Breast epithelium (tissue), 4 donors: ENCODE measurements around the gene RNF212B. TPM values are rescaled to one million over a fixed set of nuclear protein-coding genes. Genes with fewer than 3 reads are reported as not detected.
"Not testable (repeated sequence)": the region's sequence is repeated elsewhere in the genome, so short reads cannot be mapped to it uniquely, and the experiment has no call there.

Experiments
- DNase-seq, 2 donors: peaks; one replicate each; pipeline ENCODE4 v3.0.0-alpha.2; 2019; ENCODE audit warnings: low spot score in 2 of 2
- H3K27ac ChIP-seq, 2 donors: fragments of 200-600 bp; sonication (generic) in 1 of 2; one replicate each; pipeline ENCODE4 v1.5.1; 2016 to 2019; ENCODE audit warnings: mild to moderate bottlenecking in 1 of 2
- H3K27me3 ChIP-seq, 2 donors: fragments of 200-600 bp; sonication (generic) in 1 of 2; one replicate each; pipeline versions ENCODE4 v1.5.1 to v1.6.0; 2017 to 2019; ENCODE audit warnings: control low read depth in 1 of 2, mild to moderate bottlenecking in 1 of 2
- H3K36me3 ChIP-seq: fragments of 200-600 bp; one replicate; pipeline ENCODE4 v1.5.1; 2019
- H3K4me1 ChIP-seq, 2 donors: fragments of 200-600 bp; sonication (generic); one replicate each; pipeline ENCODE4 v1.5.1; 2016 to 2019; ENCODE audit warnings: control low read depth in 1 of 2
- H3K4me3 ChIP-seq, 3 donors: fragments of 200-600 bp; sonication (generic); 1 replicate in 2 of 3; 2 replicates in 1 of 3; pipeline ENCODE4 v1.5.1; 2016 to 2019; ENCODE audit warnings: mild to moderate bottlenecking in 3 of 3, moderate library complexity in 2 of 3
- H3K9me3 ChIP-seq, 2 donors: fragments of 200-600 bp; sonication (generic) in 1 of 2; one replicate each; pipeline ENCODE4 v1.5.1; 2016 to 2019; ENCODE audit warnings: control low read depth in 1 of 2
- CTCF ChIP-seq, 3 donors: fragments of 450-650 bp; IDR thresholded peaks; one replicate each; pipeline ENCODE4 v1.5.1; 2016 to 2017; ENCODE audit warnings: antibody characterized with exemption in 3 of 3, mild to moderate bottlenecking in 3 of 3, moderate library complexity in 3 of 3
- POLR2A ChIP-seq: fragments of 450-650 bp; IDR thresholded peaks from one replicate; pipeline ENCODE4 v1.6.1; 2016; ENCODE audit warnings: antibody characterized with exemption, mild to moderate bottlenecking, moderate library complexity
- POLR2AphosphoS5 ChIP-seq, 3 donors: sonication (generic); formaldehyde crosslinking; IDR thresholded peaks; one replicate each; pipeline ENCODE4 v1.6.1; 2017; ENCODE audit warnings: antibody characterized with exemption in 3 of 3
- intact Hi-C: fragments of 100-400 bp; cut with DNase I; formaldehyde crosslinking; loops from one replicate; pipeline ENCODE4 v1.15.1; 2023; ENCODE audit warnings: low total_unique reads
- total RNA-seq, 3 donors: library from RNA; depleted of rRNA; stranded (reverse); fragments of >200 nt; gene quantifications; one replicate each; pipeline ENCODE4 v1.1.0, GENCODE V29; 2016

Gene RNF212B
- total RNA-seq, 3 donors from 2014 or later, result not detected

GRCh38 chr14:23249824-23250223, 12.1 kb downstream of the RNF212B start:
- no peak for DNase-seq
- Histone ChIP-seq H3K4me3 (no peak overlapping the region), H3K27ac (no peak overlapping the region), H3K4me1 (no peaks in the 10 kb centered on the region), H3K27me3 (no peaks in the 10 kb centered on the region), H3K9me3 (no peaks in the 10 kb centered on the region), H3K36me3 (no peaks in the 10 kb centered on the region)
- intact Hi-C loops, result no loop called here
- TF ChIP-seq POLR2A (no peak), POLR2AphosphoS5 (IDR thresholded peaks at IDR 0.05) (no peak), CTCF (IDR thresholded peaks at IDR 0.05) (no peak)

DNA sequence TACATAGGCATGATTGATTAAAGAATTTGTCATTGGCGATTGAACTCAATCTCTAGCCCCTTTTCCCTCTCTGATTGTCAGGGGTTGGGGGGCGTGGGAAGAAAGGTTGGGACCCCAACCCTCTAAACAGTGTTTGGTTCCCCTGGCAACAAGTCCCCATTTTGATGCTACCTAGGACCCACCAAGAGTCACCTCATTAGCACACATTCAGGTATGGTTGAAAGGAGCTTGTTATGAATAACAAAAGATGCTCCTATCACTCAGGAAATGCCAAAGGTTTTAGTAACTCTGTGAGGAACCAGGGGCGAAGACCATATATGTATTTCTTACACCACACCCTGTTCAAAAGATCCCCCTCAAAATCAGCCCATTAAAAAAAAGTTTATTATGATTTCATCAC, 14.3 kb downstream of the RNF212B start:
- intact Hi-C loops, result no loop called here
- Histone ChIP-seq H3K4me1 (no peaks in the 10 kb centered on the region), H3K27ac (no peak overlapping the region), H3K27me3 (no peaks in the 10 kb centered on the region), H3K9me3 (no peaks in the 10 kb centered on the region), H3K36me3 (no peaks in the 10 kb centered on the region), H3K4me3 (no peak overlapping the region)
- DNase-seq, result no peak
- TF ChIP-seq POLR2A, result no peak
- TF ChIP-seq POLR2AphosphoS5 (IDR thresholded peaks at IDR 0.05), result no peak
- TF ChIP-seq CTCF (IDR thresholded peaks at IDR 0.05), result no peak

GRCh38 chr14:23252420-23253333, 14.9 kb downstream of the RNF212B start:
- Histone ChIP-seq H3K9me3 (no peaks in the 10 kb centered on the region), H3K36me3 (no peaks in the 10 kb centered on the region), H3K4me1 (no peaks in the 10 kb centered on the region), H3K4me3 (no peak overlapping the region), H3K27ac (no peak overlapping the region), H3K27me3 (no peaks in the 10 kb centered on the region)
- intact Hi-C loops, result no loop called here
- TF ChIP-seq CTCF (IDR thresholded peaks at IDR 0.05) (no peak), POLR2A (no peak), POLR2AphosphoS5 (IDR thresholded peaks at IDR 0.05) (no peak)
- DNase-seq, result no peak

- Histone ChIP-seq H3K9me3 (no peaks in the 10 kb centered on the region), H3K4me3 (no peak overlapping the region), H3K27me3 (no peaks in the 10 kb centered on the region), H3K36me3 (no peaks in the 10 kb centered on the region), H3K27ac (no peak overlapping the region), H3K4me1 (no peaks in the 10 kb centered on the region)
- TF ChIP-seq POLR2AphosphoS5 (IDR thresholded peaks at IDR 0.05) (no peak), CTCF (IDR thresholded peaks at IDR 0.05) (no peak), POLR2A (no peak)
- intact Hi-C loops, result no loop called here
- DNase-seq, result no peak
Measured at GRCh38 chr14:23258256-23258655, 20.5 kb downstream of the RNF212B start.

GRCh38 chr14:23259426-23259825, 21.7 kb downstream of the RNF212B start:
- H3K4me3 ChIP-seq, result no peak overlapping the region
- H3K27ac ChIP-seq, result no peak overlapping the region
- H3K4me1 ChIP-seq, result no peaks in the 10 kb centered on the region
- no peaks in the 10 kb centered on the region for H3K9me3 ChIP-seq
- TF ChIP-seq CTCF (IDR thresholded peaks at IDR 0.05) (no peak), POLR2A (no peak), POLR2AphosphoS5 (IDR thresholded peaks at IDR 0.05) (no peak)
- intact Hi-C loops, result no loop called here
- no peaks in the 10 kb centered on the region for H3K36me3 ChIP-seq
- no peak for DNase-seq
- H3K27me3 ChIP-seq, result no peaks in the 10 kb centered on the region

GRCh38 chr14:23260849-23261248, 23.1 kb downstream of the RNF212B start:
- H3K4me1 ChIP-seq, intact Hi-C loops: not testable (repeated sequence)

More at GRCh38 chr14:23260849-23261248, 23.1 kb downstream of the RNF212B start:
- not testable (repeated sequence) for DNase-seq, H3K9me3 ChIP-seq, H3K36me3 ChIP-seq, H3K27me3 ChIP-seq, H3K27ac ChIP-seq, H3K4me3 ChIP-seq
